LNCAP (cell line): ENCODE data around the gene PPM1L.

Experiments
- TF ChIP-seq, protein P1 (sequence below): fragments of 450-650 bp; IDR thresholded peaks from 2 replicates; pipeline ENCODE4 v1.5.1; 2017; ENCODE audit warnings: mild to moderate bottlenecking

PPM1L gene

DNA sequence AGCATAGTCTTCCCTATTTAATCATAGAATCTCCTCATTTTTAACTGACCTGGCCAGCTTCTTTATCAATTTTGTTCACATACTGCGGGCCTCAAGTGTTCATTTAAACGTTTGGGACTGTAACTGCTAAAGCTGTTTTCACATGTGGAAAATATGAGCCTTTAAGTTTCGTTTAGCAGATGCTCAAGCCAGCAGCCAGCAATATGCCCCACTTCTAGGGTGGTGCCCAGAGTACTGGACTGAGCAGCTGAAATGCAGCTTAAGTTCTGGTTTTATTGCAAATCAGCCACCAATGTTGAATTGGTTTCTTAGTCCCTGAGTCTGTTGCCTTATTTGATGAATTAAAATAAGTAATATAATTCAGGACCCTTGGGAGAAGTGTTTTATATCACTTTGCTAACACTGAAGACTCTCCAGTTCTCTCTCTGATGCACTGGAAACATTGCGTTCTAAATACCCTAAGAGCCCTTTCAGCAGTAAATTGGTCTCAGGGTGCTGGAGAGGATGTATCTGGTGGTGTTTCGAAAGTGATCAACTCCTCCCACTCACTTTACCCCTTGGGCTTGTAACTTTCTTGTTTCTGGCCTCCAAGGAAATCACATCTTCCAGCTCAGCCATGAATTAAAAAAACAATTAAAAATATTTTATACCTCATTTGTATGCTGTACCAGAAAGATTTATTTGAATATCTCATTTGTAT is 287.5 kb downstream of the PPM1L start:
- TF ChIP-seq, protein P1, sequence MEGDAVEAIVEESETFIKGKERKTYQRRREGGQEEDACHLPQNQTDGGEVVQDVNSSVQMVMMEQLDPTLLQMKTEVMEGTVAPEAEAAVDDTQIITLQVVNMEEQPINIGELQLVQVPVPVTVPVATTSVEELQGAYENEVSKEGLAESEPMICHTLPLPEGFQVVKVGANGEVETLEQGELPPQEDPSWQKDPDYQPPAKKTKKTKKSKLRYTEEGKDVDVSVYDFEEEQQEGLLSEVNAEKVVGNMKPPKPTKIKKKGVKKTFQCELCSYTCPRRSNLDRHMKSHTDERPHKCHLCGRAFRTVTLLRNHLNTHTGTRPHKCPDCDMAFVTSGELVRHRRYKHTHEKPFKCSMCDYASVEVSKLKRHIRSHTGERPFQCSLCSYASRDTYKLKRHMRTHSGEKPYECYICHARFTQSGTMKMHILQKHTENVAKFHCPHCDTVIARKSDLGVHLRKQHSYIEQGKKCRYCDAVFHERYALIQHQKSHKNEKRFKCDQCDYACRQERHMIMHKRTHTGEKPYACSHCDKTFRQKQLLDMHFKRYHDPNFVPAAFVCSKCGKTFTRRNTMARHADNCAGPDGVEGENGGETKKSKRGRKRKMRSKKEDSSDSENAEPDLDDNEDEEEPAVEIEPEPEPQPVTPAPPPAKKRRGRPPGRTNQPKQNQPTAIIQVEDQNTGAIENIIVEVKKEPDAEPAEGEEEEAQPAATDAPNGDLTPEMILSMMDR = no peak

DNA sequence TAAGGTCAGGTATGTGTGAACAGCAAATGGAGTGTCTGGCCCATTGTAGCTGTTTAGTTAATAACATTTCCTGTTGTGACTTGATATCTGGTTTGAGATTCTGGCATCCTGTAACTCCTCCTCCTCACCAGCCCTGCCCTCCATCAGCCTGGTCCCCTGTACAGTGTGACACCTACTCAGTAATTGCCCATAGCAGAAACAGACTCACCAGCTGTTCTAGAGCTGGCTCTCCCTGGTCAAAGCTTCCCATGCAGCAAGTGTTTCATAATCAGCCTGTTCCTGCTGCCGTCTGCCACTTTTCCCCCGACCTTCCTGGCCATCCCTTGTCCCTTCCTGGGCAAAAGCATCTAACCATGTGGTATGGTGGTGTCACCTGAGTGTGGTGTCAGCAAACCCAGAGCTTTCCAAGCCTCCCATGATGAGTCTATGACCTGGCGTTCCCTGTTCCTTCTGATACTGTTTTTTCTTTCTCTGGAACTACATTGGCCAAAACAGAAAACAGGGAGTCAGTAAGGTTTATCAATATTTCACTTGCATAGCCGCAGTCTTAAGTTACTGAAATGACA is 293.7 kb downstream of the PPM1L start:
- TF ChIP-seq, protein P1 = no peak

DNA sequence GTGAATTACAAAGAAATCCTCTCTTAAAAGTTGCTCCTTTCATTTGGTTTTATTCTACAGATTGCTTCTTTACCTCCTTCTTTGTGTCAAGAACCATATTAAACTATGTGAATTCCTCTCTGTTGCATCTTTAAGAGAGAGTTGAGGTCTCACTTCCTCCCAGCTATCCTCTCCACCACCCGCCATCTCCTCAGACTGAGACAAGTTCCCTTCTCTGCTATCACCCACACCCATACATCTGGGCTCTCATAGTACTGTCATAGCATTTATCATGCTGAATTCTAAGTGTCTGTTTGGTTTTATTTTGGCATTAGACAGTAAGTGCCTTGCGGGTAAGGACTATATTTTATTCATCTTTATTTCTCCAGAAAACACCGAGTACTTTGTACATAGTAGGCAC is 294.9 kb downstream of the PPM1L start:
- TF ChIP-seq, protein P1 = no peak

DNA sequence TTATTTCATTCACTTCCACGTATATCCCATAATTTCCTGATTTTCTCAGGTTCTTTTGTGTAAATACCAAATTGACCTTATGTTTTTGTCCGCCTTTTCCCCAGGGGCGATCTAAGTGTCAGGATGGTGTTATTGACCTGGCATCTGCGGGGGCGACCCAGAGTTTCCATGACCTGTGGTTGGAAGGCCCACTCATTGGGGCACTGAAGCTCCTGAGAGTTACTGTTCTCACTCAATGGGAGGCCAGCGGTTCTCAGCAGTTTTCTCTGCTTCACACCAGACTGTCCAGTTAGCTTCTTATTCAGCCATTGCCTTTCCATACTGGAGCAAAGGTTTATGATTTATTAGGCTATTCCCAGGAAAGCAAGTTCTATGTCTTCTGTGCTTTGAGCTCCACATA is 295.8 kb downstream of the PPM1L start:
- TF ChIP-seq, protein P1 = no peak

DNA sequence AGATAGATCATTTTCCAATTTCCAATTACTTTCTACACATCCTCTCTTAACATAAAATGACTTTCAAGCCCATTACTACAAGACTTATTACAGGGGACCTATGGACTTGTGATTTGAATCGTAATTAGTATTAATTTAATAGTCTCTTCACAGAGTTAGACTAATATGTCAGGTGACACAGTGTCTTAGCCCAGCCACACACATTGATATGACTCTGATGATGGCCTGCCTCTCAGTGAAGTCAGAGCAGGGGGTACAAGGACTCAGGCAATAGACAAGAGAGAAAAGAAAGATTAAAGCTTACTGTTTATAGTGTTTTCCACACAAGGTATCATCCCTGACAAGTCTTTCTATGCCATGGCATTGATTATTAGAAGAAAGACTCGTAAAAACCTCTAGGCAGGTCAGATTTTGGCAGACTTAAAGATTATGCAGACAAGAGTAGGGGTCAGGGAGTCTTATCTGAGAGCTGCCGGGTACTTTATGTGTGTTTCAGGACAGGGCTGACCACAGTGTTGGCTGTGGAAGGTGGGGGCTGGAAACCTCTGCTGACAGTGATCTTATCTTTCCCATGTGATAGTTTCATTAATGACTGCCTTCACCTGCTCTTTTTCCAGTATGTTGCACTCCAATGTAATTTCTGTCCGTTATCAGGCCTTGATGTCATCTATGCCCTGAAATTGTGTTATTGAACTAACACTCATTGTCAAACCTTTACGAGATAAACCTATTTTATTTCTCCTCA is 299.0 kb downstream of the PPM1L start:
- TF ChIP-seq, protein P1 = no peak

DNA sequence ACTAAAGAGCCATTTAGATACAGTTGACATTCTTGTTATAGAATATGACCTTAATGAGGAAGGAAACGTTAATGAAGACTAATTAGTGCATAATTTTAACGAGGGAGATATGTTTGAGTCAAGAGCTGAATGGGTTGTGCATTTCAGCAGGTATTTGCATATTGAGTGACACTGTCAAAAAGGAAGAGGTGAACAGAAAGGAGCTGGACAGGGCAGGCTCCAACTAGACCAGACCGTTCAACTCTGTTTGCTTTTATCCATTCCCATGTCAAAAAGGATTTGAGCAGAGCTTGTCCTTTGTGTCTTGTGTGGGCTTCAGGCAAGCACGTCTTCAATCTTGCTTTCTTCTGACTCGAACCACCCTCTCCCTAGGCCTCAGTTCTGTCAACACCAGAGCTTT is 308.4 kb downstream of the PPM1L start:
- TF ChIP-seq, protein P1 = no peak

DNA sequence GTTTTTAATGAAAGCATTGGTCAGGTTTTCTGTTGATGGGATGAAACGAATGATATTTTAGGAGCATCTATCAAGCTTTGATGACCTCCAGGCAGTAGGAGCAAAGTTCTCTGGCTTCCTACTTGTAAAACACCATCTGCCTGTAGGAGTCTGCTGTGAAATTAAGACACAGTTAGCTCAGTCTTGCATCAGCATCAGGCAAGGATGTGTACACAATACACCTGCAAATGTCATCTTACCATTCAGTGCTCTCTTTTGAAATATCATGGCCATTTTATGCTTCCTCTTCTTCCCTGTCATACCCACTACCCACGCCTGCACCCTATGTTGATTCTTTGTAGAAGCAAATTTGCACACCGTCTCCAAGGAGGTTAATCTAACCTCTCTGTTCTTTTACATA is 310.9 kb downstream of the PPM1L start:
- TF ChIP-seq, protein P1 = no peak
